Fibroblast of gingiva (primary cell): ENCODE measurements around the gene C17orf114.

ENCODE experiments used
- DNase-seq: peaks from one replicate; pipeline ENCODE4 v3.0.0-alpha.2; 2011; ENCODE audit warnings: low read depth

C17orf114 gene

DNA sequence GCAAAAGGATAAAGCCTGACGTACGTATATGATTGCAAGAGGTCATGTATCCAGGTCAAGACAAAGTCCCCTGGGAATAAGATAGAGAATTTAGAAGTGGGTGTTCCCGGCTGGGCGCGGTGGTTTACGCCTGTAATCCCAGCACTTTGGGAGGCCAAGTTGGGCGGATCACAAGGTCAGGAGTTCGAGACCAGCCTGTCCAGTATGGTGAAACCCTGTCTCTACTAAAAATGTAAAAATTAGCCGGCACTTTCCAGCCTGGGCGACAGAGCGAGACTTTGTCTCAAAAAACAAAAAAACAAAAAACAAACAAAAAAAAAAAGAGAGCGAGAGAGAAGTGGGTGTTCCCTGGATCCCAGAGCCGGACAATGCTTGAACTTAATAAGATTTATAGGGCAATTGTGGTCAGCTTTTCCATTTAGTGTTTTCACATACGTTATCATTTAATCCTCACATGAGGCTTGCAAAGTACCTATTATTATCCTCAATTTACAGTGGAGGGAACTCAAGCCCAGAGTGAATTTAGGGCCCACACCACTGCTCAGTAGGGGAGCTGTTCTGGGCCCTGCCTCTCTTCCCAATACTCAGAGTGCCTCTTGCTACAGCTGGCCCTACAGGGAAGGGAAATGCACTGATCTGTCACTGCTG is 13.8 kb downstream of the C17orf114 start:
- peak; percentile 58 for DNase-seq

DNA sequence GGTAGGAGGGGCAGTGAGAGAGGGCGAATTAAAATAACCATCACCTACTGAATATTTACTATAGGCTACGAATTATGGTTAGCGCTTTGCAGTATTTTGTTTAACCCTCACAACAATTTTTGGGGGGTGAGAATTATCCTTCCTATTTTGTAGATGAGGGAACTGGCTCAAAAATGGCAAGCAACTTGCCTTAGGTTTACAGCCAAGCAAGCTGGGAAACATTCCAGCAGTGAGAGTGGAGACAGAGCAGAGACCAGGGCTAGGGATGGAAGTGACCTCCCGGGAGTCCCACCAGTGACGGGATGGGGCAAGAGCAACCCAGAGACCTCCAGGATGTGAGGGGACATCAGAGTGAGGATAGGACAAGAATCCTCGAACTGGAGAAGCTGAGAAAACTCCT is 15.6 kb downstream of the C17orf114 start:
- no peak for DNase-seq

DNA sequence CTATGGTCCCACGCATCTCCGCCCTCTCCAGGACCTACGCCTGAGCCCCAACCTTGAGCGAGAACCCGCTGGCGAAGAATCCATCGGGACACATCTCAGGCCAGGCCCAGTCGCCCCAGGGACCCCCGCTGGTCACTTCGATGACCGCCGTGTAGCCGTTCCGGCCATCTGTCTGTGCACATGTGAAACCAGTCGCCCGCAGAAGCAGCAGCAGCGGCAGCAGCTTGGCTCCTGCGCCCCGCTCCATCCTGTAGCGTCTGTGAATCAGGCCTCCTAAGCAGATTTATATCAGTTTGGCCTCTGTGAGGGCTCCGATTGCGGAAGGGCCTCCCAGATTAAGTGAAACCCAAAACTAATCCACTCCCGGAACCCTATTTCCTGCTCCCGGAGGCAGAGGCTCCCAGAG is 16.0 kb downstream of the C17orf114 start, which contains the start of gene VMO1:
TSS of gene VMO1 (minus strand) at position 259 of the 406 bp plus-strand sequence. CDS start at position 247, 12 bp downstream.
- DNase-seq, result peak; percentile 32

DNA sequence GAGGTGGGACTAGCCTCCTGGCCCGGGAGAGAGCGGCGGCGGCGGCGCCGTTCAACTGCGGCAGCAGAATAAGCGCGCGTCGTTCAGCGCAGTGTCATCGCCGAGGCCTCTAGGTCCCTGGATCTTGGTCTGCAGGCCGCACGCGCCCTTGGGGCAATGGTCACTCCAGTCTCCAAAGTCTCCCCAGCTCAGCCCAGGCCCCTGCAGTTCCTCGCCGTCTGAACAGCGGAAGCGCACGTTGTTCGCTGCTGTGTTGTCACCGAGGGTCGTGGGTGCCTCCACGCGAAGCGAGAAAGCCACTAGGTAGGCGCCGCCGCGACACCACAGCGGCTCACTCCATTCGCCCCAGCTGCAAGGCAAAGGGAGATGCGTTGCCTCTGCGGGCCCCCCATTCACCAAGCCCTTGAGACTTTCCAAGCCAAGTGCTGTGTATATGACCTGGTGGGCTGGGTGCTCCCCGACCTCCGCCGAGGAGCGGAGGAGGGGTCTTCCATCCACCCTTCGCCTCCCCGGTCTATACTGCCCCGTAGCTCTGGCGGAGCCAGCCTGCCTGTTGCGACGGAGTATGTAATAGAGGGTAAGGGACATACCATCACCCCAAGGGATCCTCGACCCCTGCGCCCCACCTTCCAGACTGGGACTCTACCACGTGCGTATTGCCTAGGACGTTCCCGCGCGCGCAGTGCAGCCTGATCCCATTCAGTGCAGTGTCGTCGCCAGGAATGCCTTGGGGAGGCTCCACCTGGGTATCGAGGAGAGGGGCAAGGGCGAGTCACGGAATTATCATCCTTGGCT is 16.6 kb downstream of the C17orf114 start:
- DNase-seq, result no peak

DNA sequence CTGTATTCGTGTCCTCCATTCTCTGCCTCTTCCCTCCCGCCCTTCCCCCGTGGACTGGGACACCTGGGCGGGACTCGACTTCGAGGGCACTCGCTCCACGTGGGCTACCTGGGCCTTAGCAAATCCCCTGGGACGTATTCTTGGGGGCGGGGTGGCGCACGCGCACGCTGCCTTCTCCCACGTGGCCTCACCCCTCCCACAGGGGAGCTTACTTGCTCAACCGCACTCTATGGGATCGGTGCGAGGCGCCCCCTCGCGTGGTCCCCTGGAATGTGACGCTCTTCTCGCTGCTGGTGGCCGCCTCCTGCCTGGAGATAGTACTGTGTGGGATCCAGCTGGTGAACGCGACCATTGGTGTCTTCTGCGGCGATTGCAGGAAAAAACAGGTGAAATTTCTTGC is 19.5 kb downstream of the C17orf114 start:
- no peak for DNase-seq

DNA sequence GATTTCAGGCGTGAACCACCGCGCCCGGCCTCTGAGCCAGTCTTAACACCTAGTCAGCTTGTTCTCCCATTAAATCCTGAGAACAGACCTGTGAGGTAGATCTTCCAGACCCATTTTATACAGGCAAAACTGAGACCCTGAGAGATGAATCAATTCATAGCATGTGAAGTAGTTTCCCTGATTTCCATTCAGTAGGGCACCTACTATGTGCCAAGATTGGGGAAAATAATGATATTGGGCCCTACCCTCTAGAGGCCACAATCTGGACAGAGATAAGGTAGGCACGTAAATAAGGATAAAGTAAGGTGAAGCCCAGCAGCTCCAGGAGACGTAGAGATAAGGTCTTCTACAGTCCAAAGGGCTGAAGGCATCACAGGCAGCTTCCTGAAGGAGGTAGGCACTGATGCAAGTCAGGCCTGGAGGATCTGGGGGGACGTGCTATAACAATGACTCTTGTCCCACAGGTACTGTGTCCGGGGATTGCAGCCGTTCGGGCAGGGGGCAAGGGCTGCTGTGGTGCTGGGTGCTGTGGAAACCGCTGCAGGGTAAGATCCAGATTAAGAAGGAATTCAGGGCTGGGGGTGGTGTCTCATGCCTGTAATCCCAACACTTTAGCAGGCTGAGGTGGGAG is 21.7 kb downstream of the C17orf114 start:
- DNase-seq, result no peak

DNA sequence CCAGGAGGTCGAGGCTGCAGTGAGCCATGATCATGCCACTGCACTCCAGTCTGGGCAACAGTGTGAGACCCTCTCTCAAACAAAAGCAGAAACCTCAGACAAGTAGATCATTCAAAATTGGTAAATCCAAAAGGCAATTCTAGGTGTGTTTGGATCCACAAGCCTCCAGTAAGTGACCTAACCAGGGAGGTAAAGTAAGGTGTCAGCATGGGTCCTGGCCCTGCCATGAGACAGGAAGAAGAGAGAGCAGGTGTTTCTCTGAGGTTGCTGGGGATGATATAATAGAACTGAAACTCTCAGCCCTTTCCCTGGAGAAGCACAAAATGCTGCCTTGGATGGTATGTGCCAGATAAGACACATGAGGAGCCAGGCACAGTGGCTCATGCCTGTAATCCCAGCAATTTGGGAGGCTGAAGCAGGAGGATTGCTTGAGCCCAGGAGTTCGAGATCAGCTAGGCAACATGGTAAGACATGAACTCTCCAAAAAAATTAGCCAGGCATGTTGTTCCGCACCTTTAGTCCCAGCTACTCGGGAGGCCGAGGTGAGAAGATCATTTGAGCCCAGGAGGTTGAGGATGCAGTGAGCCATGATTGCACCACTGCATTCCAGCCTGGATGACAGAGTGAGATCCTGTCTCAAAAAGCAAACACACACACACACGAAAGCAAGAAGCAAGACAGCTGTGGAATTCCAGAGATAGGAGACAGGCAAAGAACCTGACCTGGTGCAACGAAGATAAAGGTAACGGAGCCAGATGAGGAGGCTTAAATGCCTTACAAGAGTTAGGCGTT is 24.0 kb downstream of the C17orf114 start:
- DNase-seq, result no peak

DNA sequence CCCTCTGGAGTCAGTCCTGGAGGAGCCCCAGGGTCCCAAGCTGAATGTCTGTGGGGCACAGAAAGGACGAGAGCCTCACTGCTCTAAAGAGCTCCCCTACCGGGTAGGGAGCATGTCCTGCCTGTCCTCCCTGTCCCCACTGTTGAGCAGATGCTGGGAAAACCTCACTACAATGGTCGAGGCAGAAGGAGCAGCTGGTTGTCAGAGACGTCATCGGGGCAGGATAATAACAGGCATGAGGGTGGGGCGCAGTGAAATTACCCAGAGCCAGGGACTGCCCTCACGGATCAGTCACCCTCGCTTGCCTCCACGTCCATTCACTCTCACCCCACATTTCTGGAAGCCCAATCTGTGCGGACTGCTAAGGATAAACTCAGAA is 29.9 kb downstream of the C17orf114 start:
- DNase-seq, result no peak

DNA sequence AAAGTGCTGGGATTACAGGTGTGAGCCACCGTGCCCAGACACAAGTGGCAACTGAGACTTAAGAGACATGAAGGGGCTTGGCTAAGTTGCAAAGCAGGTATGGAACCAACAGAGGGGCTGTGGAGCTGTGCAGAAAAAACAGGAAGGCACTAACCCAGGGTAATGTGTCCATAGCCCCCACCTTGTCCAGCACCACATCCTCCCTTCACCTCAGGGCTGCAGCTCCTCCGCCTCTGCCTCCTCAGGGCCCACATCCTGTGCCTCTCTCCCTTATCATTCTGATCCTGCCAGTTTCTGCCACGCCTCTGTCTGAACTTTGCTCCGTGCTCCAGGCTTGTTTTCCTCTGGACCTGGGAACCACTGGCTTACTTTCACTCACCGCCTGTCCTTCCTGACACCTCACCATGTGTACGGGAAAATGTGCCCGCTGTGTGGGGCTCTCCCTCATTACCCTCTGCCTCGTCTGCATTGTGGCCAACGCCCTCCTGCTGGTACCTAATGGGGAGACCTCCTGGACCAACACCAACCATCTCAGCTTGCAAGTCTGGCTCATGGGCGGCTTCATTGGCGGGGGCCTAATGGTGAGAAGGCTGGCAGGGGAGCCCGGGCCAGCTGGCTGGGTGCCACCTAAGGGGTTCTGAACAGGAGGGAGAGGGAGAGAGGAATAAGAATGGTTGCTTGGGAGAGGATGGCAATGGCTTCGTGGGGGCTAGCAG is 30.5 kb downstream of the C17orf114 start, which contains the start of gene TM4SF5:
TSS of gene TM4SF5 (plus strand) at position 368 of the 716 bp plus-strand sequence. CDS start at position 405, 37 bp downstream.
- DNase-seq, result no peak

DNA sequence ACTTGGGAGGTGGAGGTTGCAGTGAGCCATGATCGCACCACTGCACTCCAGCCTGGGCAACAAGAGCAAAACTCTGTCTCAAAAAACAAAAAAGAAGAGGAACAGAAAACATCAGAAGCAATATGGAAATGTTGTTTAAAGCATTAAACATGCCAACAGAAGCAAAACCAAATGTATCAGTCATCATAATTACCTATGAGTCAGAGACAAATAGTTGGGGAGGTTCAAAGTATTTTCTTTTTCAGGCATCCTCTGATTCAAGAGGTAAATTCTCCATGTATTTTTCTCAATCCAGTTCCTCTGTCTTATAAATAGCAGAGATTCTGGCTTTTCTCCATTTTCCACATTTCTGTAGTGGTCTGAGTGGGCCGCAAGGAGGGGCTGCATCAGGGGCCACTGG is 32.5 kb downstream of the C17orf114 start:
- DNase-seq, result no peak

DNA sequence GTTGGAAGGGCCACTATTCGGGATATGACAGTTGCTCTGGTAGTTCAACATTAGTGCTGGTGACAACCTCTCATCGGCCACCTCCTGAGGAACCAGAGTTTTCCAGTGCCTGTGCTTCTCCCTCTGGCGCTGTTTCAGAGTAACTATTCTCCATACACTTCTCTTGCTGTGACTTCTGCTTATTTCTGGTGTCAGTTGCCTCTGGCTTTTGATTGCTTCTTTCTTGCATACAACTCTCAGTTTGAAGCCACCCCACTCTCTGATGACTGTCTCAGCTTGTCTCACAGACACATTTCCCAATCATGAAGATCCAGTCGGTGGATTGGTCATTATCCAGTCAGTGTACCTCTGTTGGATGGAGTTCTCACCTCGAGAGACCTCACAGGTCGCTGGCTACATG is 33.8 kb downstream of the C17orf114 start:
- no peak for DNase-seq

DNA sequence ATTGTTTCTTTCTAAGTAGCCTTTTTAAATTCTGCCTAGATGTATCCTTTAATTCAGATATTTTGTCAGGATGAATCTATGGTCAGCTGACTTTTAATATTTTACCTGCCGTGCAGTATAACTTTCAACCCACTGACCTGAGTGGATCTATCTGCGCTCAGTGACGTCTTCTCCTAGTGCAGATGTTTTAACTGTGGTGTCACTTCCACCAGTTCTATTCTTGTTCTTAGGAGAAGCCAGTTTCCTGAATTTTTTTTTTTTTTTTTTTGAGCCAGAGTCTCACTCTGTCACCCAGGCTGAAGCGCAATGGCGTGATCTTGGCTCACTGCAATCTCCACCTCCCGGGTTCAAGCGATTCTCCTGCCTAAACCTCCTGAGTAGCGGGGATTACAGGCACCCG is 35.4 kb downstream of the C17orf114 start:
- no peak for DNase-seq

DNA sequence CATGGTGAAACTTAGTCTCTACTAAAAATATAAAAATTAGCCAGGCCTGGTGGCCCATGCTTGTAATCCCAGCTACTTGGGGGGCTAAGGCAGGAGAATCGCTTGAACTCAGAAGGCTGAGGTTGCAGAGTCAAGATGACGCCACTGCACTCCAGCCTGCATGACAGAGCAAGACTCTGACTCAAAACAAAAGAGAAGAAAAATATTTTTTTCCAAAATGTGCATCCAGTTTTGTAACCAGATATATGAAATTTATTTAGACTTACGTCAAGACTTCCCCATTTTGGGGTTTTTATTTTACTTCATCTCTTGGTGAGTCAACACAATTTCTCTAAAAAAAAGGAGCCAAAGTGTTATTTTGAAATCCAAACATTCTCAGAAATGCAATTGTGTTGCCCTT is 35.9 kb downstream of the C17orf114 start:
- peak; percentile 70 for DNase-seq

DNA sequence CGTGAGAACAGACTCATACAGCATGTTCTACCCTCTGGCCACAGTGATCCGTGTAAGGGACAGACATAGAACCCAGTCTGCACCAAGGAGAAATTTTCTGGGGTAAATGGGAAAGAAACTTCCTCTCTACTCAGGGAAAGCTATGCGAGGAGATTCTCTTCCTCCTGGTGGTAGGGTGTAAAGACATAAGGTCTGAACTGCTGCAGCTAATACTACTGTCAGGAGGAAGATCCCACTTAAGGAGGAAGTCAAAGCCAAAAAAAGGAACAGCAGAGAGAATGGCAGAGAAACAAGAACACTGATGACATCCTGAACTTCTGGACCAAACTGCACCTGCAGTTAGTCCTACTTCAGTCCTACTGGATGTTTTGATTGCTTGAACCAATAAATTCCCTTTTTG is 37.5 kb downstream of the C17orf114 start:
- DNase-seq, result no peak

DNA sequence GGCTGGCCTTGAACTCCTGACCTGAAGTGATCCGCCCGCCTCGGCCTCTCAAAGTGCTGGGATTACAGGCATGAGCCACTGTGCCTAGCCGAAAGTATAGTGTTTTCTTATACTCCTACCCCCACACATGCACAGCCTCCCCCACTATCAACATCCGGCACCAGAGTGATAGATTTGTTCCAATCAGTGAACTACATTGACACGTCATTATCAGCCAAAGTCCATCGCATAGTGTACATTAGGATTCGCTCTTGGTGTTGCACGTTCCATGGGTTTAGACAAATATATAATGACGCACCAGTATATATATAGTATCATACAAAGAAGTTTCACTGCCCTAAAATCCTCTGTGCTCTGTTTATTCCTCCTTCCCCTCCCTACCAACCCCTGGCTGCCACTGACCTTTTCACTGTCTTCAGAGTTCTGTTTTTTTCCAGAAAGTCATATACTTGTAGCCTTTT is 42.3 kb downstream of the C17orf114 start:
- DNase-seq, result no peak

DNA sequence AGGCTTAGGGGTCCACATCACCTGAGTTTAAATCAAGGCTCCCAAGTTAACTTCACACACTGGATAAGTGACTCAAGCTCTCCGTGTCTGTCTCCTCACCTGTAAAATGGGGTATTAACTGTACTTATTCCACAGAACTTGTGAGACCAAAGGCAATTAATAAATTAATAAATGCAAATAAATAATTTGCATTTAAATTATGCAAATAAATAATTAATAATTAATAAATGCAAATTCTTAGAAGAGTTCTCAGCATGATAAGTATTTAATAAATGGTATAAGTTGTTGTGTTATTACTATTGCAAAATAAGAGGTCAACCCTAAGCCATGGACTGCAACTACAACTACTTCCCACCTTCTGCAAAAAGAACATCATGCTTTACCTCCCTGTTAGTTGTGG is 48.7 kb downstream of the C17orf114 start:
- no peak for DNase-seq

DNA sequence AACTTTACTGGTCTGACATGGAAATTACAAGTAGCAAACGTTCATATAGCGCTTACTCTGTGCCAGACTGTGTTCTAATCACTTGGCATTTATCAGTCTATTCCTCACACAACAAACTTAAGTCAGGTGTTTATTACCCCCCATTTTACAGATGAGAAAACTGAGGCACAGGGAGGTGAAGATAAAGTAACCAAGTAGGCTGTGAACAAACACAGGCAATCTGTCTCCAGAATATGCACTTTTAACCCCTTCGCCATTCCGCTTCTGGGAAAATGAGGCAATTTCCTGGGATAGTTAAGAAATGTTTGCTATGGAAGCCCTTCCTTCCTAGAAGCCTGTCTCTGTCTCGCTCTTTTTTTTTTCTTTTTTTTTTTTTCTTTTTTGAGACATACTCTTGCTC is 50.2 kb downstream of the C17orf114 start:
- peak; percentile 9 for DNase-seq
